GM12891 (cell line): ENCODE measurements around the gene ALDH9A1.

Experiments used
- POLR2A ChIP-seq: IDR thresholded peaks from 2 replicates; pipeline ENCODE4 v1.6.1; 2011; ENCODE audit warnings: low read depth, low read length, control low read depth
- POLR2AphosphoS5 ChIP-seq: IDR thresholded peaks from 2 replicates; pipeline ENCODE4 v1.6.1; 2011; ENCODE audit warnings: low read depth, low read length, control low read depth
- TAF1 ChIP-seq: IDR thresholded peaks from 2 replicates; pipeline ENCODE4 v1.6.1; 2011; ENCODE audit warnings: low read depth, low read length, control low read depth

GRCh38 chr1:165633614-165634013, 64.7 kb downstream of the ALDH9A1 start:
- TF ChIP-seq POLR2A (no peak), TAF1 (no peak), POLR2AphosphoS5 (no peak)
